ENCODE data around the gene TXNL1.
A peak's percentile ranks its signal among the peaks of the same experiment; 100 is the strongest.
"Not testable (repeated sequence)": the region's sequence is repeated elsewhere in the genome, so short reads cannot be mapped to it uniquely, and the experiment has no call there.

The TXNL1 gene

DNA sequence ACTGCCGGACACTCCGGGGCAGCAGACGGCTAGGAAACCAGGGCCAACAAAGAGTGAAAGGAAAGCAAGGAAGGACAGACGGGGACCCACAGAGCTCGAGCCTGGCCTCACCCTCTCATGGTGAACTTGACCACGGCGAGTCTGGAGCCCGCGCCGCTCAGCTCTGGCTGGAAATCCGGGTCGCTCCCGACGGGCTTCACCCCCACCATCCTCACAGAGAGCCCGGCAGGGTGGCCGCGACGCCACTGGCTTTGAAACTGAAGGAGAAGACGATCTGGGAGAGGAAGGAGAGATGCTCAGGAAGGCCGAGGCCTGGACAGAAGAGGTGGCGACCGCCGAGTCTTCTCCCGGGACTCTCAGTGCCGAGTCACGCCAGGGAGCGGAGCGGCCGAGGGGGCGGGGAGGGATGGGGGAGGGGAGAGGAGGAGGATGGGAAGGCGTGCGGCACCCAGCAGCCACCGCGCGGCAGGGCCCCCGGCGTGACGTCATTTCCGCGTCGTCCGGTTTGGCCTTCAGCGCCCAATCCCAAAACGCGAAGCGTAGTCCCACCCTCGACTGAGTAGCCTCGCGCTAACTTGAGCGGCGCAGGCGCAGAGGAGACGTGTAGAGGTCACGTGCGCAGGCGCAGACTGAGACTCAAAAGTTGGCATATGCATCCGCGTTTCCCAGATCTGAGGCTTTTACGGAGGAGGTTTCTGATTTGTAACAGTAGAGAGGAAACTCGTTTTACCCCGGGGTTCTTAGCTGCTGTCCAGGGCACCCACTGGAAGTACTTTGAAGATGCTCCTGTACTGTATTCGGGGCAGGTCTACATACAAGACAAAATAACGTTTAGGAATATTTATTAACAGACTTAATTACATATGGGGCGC lies at the start of gene TXNL1:
TSS of gene TXNL1 (minus strand) at position 361 of the 872 bp plus-strand sequence. CDS start at position 209, 152 bp downstream.
- DNase-seq = peak; percentile 99

GRCh38 chr18:56684277-56684676 lies 45.9 kb upstream of the TXNL1 start:
- no peak for DNase-seq

DNA sequence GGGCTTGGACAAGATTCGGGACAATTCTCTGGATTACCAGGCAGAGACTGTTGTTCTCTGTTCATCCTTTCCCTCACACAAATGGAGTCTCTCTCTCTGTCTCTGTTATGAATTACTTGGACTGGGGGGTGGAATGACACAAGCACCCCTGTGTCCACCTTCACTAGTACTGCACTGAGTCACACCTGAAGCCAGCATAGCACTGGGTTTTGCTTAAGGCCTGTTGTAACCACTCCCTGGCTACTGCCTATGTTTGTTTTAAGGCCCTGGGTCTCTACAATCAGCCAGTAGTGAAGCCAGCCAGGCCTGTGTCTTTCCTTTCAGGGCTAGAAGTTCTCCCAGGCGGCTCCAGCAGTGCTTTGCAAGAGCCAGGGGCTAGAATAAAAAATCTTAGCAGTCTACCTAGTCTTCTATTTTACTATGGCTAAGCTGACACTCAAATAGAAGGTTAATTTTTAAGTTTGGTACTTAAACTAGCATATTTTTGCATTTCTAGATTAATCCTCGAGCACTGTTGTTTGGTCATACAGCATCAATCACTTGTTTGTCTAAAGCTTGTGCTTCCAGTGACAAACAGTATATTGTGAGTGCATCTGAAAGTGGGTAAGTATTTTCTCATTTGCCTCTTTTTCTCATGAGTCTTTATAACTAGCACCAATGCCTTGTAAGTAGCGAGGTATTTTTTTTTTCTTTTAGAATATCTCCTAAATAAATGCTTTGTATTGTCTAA lies 40.6 kb upstream of the TXNL1 start:
- DNase-seq = no peak

DNA sequence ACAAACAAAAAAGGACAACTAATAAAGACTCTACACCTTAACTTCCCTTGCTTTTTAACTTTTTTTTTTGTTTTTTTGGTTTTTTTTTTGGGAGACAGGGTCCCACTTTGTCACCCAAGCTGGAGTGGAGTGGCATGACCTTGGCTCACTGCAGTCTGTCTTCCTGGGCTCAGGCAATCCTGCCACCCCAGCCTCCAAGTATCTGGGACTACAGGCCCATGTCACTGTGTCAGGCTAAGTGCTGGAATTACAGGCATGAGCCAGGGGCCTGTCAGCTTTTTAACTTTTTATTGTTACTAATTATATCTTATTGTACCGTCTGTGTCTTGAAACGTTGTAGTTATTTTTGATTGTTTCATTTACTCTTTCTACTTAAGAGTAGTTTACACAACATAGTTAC lies 38.2 kb upstream of the TXNL1 start:
- DNase-seq = no peak

DNA sequence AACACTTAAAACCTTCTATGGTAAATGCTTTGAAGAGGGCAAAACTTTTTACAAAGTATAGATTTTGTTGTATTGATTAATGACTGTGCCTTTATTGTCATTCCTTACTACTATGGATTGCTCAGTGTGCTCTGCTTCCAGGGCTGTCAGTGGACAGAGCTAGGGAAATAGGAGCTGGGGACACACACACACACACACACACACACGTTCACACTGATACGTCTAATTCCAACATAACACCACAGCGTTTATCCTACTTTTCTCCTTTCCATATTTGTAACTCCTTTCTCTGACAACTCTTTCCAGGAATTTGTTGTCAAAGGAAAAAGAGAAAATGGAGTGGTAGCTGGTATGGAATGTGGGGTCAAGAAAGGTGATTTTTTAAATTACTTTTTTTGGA lies 34.6 kb upstream of the TXNL1 start:
- DNase-seq = no peak

DNA sequence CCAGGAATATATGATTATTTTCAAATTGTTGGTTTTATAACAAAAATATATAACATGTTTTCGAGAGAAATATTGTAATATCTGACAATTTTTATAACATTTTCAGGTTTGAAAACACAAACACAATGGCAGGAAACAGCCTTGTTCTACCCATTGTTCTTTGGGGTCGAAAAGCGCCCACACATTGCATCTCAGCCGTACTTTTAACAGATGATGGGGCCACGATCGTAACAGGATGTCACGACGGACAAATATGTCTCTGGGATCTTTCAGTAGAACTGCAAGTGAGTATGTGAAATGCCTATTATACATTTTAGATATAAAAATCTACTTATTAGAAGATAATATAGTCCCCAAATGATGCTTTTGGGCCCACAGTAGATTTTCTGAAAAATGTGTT lies 34.0 kb upstream of the TXNL1 start:
- no peak for DNase-seq

- no peak for DNase-seq
Observed at GRCh38 chr18:56662902-56663301, 24.5 kb upstream of the TXNL1 start.

- no peak for DNase-seq
Observed at GRCh38 chr18:56662502-56662901, 24.1 kb upstream of the TXNL1 start.

- no peak for DNase-seq
Observed at GRCh38 chr18:56662063-56662408, 23.6 kb upstream of the TXNL1 start.

GRCh38 chr18:56661360-56662062 lies 23.1 kb upstream of the TXNL1 start:
- DNase-seq = no peak

- no peak for DNase-seq
Observed at GRCh38 chr18:56660655-56661054, 22.3 kb upstream of the TXNL1 start.

DNA sequence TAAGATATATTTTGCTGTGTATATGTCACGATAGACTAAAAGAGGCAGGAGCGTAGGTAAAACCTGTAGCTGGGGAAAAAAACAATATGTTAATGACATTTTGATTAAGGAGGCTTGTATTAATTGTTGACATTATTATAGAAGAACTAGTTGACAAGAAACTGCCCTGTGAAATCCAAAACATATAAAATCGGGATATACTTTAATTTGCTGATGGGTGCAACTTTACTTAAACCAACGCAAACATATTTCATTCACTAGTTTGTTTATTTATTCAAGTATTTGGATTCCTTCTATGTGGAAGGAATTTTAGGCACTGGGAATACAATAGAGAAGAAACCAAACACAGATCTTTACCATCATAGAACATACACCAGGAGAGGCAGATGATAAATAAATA lies 20.7 kb upstream of the TXNL1 start:
- no peak for DNase-seq

DNA sequence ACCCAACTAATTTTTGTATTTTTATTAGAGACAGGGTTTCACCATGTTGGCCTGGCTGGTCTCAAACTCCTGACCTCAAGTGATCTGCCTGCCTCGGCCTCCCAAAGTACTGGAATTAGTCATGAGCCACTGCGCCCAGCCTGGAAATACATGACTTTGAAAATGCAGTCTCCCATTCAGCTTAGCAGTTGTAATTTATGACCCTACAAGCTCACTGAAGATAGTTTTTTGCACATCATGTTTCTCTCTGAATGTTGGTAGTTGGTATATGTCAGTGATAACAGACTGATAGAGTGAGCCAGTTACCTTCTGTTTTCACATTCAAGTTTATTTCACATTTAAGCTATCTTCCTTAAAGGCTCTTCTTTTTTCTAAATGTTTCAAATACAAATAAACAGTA lies 19.9 kb upstream of the TXNL1 start:
- DNase-seq = no peak

GRCh38 chr18:56654280-56654679 lies 15.9 kb upstream of the TXNL1 start:
- not testable (repeated sequence) for DNase-seq

DNA sequence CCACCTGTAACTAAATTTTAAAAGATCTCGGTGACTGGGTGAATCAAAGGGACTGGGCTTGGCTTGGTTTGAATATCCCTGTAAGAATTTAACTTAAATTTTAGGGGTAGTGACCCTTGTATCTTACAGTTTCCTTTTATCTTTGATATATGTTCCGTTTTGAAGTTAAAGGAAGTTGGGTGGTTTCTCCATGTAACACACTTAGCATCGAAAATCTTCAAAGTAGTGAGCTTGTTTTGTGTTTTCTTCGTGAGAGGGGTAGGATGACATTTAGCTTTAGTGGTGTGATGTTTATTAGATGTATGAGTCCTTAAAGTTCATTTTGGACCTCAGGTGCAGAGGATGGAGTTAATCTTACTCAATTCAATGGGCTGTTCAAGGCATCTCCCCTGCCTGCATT lies 14.4 kb upstream of the TXNL1 start:
- DNase-seq = no peak

- DNase-seq = no peak
Observed at GRCh38 chr18:56651771-56652092, 13.3 kb upstream of the TXNL1 start.

DNA sequence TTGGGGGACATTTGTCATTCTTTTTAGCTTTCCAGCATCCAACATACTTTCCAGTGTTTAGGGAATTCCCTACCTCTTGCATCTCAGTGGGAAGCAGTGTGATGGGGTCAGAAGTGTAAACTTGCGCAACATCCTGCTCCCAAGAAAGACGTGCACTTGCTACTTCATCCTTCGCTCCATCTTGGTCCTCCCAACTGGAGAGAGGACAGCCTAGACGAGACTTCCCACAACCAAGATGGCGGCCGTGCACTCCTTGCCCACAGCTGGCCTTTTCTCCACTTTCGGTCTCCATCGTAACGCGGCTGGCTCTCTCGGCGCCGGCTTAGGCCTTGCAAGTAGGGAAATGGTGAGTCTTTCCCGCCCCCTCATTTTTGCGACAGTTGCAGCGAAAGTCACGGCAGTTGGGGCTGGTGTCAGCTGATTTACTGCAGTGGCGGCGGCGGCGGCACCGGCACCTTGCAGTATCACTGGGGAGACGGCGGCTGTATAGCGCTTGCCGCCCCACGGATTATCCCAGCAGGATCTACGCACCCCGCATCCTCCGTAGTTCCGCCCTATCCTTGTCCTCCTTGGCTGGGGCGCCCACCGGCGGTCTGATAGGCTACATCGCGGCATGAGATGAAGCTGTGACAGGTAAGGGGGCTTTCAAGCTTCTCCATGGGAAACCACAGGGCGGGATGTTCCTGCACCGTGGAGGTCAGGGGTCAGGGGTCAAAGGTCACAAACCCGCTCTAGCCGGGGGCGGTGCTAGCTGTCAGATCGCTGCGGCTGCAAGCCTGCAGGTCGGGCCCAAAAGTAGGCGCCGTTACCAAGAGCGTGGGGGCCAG lies 12.8 kb upstream of the TXNL1 start, which contains the start of gene WDR7:
TSS of gene WDR7 (plus strand) at position 416 of the 827 bp plus-strand sequence. CDS start 21,157 bp downstream, outside the sequence.
- peak; percentile 98 for DNase-seq

- no peak for DNase-seq
Observed at GRCh38 chr18:56649996-56650395, 11.6 kb upstream of the TXNL1 start.

- DNase-seq = no peak
Observed at GRCh38 chr18:56647951-56648893, 9.8 kb upstream of the TXNL1 start.

GRCh38 chr18:56647071-56647470 lies 8.7 kb upstream of the TXNL1 start:
- DNase-seq = no peak

DNA sequence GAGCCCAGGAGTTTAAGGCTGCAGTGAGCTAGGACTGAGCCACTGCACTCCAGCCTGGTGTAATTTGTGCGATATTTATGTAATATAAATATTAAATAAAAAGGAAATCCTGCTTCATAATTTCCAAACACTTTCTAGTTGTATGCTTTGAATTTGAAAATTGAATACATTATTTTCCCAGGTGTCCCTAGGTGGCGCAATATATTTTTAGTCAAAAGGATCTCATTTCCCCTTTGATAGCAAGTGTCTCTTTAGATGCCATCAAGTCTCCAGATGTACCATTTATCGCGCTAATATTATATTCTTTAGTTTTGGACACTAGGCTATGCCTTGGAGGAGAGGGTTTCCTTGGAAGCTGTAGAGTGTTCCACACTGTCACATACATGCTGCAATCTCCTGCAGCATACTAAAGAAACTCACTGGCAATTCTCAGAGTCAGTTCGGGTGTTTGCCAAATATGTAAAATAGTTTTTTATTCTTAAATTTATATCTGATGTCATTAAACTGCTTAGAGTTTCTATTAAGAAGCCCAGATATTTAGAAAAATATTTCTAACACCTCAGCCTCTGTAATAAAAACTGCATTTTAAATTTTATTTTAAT lies 7.1 kb upstream of the TXNL1 start:
- DNase-seq = no peak

Measured in NCI-H2107 (cell line).